GM18907 (cell line): ENCODE data around the gene NBPF4.
"Not testable (repeated sequence)": the region's sequence is repeated elsewhere in the genome, so short reads cannot be mapped to it uniquely, and the experiment has no call there.

ENCODE experiments used
- ATAC-seq: cut with Tn5 transposase; IDR thresholded peaks from one replicate; pipeline ENCODE4 v1.9.1; 2021; ENCODE audit warnings: mild to moderate bottlenecking, moderate library complexity; ENCODE audit not compliant: unreplicated experiment

NBPF4 gene, protein sequence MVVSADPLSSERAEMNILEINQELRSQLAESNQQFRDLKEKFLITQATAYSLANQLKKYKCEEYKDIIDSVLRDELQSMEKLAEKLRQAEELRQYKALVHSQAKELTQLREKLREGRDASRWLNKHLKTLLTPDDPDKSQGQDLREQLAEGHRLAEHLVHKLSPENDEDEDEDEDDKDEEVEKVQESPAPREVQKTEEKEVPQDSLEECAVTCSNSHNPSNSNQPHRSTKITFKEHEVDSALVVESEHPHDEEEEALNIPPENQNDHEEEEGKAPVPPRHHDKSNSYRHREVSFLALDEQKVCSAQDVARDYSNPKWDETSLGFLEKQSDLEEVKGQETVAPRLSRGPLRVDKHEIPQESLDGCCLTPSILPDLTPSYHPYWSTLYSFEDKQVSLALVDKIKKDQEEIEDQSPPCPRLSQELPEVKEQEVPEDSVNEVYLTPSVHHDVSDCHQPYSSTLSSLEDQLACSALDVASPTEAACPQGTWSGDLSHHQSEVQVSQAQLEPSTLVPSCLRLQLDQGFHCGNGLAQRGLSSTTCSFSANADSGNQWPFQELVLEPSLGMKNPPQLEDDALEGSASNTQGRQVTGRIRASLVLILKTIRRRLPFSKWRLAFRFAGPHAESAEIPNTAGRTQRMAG

GRCh38 chr1:108243976-108244375 is at the start of gene NBPF4:
Gene NBPF4, minus strand, starts transcription at chr1:108244076. Its CDS starts 315 bp downstream, at chr1:108243761.
- ATAC-seq: not testable (repeated sequence)

DNA sequence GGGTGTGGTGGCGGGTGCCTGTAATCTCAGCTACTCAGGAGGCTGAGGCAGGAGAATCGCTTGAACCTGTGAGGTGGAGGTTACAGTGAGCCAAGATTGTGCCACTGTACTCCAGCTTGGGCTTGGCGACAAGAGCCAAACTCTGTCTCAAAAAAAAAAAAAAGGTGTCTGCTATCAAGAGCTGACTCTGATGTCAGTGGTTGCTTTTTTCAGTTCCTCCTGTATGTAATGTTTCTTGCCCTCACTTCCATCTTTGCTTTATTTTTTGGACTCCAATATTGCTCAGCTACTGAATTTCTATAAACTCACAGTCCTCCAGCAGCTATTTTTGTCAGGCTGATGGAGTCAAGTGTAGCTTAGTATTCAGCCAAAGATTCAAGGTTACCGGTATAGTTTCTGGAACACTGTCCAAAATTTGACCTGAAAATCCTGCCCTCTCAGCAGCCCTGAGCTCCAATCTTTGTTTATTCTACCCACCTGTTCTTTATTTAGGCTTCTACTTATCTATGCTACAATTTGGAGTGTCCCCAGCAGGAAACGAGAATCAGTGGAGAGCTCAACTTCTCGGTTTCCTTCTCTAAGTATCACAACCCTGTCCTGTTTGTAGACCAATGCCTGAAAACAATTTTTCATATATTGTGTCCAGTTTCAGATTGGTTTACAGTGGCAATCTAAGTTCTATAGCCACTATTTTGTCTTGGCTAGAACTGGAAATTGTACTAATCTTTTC is 38.8 kb upstream of the NBPF4 start:
- not testable (repeated sequence) for ATAC-seq

DNA sequence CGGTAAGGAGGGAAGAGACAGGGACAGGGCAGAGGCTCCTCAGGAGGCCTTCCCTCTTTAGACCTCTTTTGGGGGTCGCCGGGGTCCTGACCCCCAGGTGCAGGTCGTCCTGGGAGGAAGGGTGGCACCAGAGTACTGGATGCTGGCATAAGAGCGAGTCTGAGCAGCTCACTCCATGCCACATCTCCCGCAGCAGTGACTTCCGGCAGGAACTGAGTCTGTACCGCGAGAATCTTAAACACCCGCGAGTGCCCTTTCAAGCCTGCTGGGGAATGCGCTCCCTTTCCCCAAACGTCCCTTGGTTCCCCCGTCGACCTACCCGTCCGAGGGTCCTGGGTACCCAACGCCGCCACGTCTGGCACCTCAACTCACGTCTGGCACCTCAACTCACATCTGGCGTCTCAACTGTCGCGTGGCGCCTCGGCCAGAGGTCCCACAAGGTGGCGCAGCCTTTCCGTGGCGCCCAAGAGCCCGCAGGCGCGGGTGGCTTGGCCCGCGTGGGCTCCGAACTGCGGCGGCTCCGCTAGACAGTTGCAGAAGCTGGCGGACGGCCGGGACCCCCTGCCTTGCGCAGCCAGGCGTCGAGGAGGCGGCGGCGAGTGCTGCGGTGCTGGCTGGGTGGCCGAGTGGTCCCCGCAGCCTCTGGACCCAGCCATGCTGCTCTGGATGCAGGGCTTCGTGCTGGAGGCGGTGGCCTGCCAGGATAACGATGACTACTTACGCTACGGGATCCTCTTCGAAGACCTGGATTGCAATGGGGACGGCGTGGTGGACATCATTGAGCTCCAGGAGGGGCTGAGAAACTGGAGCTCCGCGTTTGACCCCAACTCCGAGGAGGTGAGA is 28.8 kb upstream of the NBPF4 start:
- ATAC-seq: peak; percentile 55

- not testable (repeated sequence) for ATAC-seq
Observed at GRCh38 chr1:108267097-108267496, 23.2 kb upstream of the NBPF4 start.

- not testable (repeated sequence) for ATAC-seq
Observed at GRCh38 chr1:108261967-108262366, 18.1 kb upstream of the NBPF4 start.

- not testable (repeated sequence) for ATAC-seq
Observed at GRCh38 chr1:108261519-108261918, 17.6 kb upstream of the NBPF4 start.

- ATAC-seq: not testable (repeated sequence)
Observed at GRCh38 chr1:108260578-108261259, 16.8 kb upstream of the NBPF4 start.

- peak; percentile 87 for ATAC-seq
Observed at GRCh38 chr1:108255426-108255825, 11.6 kb upstream of the NBPF4 start.

GRCh38 chr1:108239426-108239825 is 4.5 kb downstream of the NBPF4 start:
- ATAC-seq: not testable (repeated sequence)

DNA sequence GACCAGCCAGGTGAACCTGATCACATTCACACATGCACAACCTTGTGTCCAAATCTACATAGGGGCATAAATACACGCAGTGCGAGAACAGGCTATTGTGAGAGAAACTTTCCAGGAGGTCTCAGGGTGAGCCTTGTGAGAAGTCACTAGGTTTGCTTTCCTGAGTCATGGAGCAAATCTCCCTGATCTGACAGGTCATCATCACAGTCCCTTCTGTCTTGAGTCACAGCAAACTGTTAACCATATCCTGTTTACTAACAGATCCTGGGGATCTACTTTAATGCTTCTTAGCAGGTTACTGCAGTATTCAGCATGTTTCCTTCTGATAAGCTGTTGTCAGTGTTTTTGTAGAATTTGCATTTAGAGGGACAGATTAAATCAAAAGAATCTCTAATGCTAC is 8.6 kb downstream of the NBPF4 start:
- ATAC-seq: not testable (repeated sequence)

GRCh38 chr1:108232183-108232582 is 11.7 kb downstream of the NBPF4 start:
- not testable (repeated sequence) for ATAC-seq

GRCh38 chr1:108229976-108230375 is 13.9 kb downstream of the NBPF4 start:
- ATAC-seq: not testable (repeated sequence)

DNA sequence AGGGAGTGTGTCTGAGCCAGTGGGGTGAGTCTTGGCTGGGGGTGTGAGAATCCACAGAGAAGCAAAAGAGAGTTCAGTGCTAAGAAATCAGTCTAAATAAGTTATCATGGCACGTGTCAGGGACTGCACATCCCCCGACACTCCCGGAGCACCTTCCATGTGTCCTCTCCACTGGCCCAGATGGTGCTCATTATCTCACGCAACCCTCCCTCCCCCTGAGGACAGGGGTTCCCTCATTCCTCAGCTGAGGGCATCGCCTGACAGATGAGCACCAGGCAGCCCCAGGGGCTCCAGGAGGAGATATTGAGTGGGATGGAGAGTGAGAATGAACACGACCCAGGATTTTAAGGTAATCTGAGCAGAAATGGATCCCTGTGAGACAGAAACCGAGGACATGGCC is 16.1 kb downstream of the NBPF4 start:
- not testable (repeated sequence) for ATAC-seq

GRCh38 chr1:108226855-108227254 is 17.0 kb downstream of the NBPF4 start:
- not testable (repeated sequence) for ATAC-seq

GRCh38 chr1:108223226-108223625 is 20.6 kb downstream of the NBPF4 start:
- not testable (repeated sequence) for ATAC-seq

- ATAC-seq: not testable (repeated sequence)
Observed at GRCh38 chr1:108217515-108218174, 26.2 kb downstream of the NBPF4 start.

DNA sequence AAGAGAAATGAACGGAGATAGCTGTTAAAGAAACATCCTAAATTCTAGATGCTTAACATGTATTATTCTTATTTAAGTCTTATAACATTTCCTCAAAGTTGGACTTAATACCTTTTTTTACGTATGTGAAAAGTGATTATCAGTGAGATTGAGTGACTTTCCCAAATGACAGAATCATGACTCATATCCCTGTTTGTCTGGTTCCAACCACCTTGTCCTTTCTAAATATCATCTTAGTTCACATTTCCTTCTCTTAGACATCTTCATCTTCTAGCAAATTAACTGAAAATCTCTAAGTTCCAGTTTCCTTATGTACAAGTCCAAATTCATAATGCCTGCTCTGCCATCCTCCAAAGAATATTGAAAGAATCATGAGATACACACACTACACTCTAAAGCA is 26.9 kb downstream of the NBPF4 start:
- ATAC-seq: not testable (repeated sequence)

GRCh38 chr1:108216028-108216890 is 27.6 kb downstream of the NBPF4 start:
- not testable (repeated sequence) for ATAC-seq
